ENCODE data around the gene LCN2. TPM values are rescaled to one million over a fixed set of nuclear protein-coding genes. Genes with fewer than 3 reads are reported as not detected.
"Not testable (repeated sequence)": the region's sequence is repeated elsewhere in the genome, so short reads cannot be mapped to it uniquely, and the experiment has no call there.

Gene LCN2
- total RNA-seq, 1 donor from 2014 or later = not detected

- H3K4me3 ChIP-seq = peak overlapping the region; percentile 97
- no peaks in the 10 kb centered on the region for H3K9me3 ChIP-seq (replicated peaks)
- no peak for DNase-seq
- H3K4me1 ChIP-seq = peaks cover 64% of the 10 kb centered on the region
- H3K27ac ChIP-seq (replicated peaks) = peak overlapping the region; percentile 99
- intact Hi-C loops (cut with micrococcal nuclease) = no loop called here
- H3K27me3 ChIP-seq (ENCODE audit: low read depth) = no peaks in the 10 kb centered on the region
- TF ChIP-seq, protein P1, sequence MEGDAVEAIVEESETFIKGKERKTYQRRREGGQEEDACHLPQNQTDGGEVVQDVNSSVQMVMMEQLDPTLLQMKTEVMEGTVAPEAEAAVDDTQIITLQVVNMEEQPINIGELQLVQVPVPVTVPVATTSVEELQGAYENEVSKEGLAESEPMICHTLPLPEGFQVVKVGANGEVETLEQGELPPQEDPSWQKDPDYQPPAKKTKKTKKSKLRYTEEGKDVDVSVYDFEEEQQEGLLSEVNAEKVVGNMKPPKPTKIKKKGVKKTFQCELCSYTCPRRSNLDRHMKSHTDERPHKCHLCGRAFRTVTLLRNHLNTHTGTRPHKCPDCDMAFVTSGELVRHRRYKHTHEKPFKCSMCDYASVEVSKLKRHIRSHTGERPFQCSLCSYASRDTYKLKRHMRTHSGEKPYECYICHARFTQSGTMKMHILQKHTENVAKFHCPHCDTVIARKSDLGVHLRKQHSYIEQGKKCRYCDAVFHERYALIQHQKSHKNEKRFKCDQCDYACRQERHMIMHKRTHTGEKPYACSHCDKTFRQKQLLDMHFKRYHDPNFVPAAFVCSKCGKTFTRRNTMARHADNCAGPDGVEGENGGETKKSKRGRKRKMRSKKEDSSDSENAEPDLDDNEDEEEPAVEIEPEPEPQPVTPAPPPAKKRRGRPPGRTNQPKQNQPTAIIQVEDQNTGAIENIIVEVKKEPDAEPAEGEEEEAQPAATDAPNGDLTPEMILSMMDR (IDR thresholded peaks at IDR 0.05; ENCODE audit: borderline replicate concordance) = no peak
- H3K36me3 ChIP-seq = peaks cover 12% of the 10 kb centered on the region
These were observed 20.2 kb upstream of the LCN2 start for GRCh38 chr9:128128836-128129590.

DNA sequence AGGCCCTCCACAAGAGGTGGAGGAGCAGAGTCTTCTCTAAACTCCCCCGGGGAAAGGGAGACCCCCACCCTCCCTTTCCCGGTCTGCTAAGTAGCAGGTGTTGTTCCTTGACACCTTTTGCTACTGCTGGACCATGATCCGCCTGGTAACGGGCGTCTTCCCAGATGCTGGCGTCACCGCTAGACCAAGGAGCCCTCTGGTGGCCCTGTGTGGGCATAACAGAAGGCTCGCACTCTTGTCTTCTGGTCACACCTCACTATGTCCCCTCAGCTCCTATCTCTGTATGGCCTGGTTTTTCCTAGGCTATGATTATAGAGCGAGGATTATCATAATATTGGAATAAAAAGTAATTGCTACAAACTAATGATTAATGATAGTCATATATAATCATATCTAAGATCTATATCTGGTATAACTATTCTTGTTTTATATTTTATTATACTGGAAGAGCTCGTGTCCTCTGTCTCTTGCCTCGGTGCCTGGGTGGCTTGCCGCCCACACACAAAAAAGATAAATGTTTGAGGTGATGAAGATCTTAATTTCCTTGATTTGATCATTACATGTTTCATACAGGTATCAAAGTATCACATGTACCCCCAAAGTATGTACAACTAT is 19.2 kb upstream of the LCN2 start:
- H3K9me3 ChIP-seq (replicated peaks); intact Hi-C loops (cut with micrococcal nuclease); H3K27ac ChIP-seq (replicated peaks); H3K4me3 ChIP-seq; H3K27me3 ChIP-seq (ENCODE audit: low read depth); H3K36me3 ChIP-seq: not testable (repeated sequence)
- peak; percentile 60 for DNase-seq
- TF ChIP-seq, protein P1 (IDR thresholded peaks at IDR 0.05; ENCODE audit: borderline replicate concordance) = peak; percentile 61
- peaks cover 59% of the 10 kb centered on the region for H3K4me1 ChIP-seq

- H3K4me3 ChIP-seq; H3K36me3 ChIP-seq; H3K27me3 ChIP-seq (ENCODE audit: low read depth); intact Hi-C loops (cut with micrococcal nuclease); H3K27ac ChIP-seq (replicated peaks); H3K9me3 ChIP-seq (replicated peaks): not testable (repeated sequence)
- H3K4me1 ChIP-seq = peaks cover 53% of the 10 kb centered on the region
- DNase-seq = peak; percentile 5
These were observed 18.6 kb upstream of the LCN2 start for GRCh38 chr9:128130651-128131050.

DNA sequence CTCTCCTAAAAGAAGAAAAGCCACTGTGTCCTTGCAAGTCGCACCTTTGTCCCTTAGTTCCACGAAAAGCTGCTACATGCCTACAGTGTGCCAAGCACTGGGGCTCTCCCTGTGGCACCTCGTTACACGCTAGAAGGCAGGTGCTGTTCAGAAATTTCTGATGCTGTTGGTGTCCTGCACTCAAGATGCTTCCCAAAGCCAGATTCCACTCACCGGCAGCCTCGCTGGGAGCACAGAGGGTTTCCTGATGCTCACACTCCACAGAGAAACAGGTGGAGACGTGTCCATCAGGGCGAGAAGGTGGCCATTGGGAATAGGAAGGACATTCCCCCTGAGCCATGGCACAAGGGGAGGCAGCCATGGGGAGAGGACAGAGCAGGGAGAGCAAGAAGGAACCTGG is 17.9 kb upstream of the LCN2 start:
- H3K4me3 ChIP-seq; H3K36me3 ChIP-seq; intact Hi-C loops (cut with micrococcal nuclease); DNase-seq; H3K27me3 ChIP-seq (ENCODE audit: low read depth); H3K9me3 ChIP-seq (replicated peaks): not testable (repeated sequence)
- Histone ChIP-seq H3K4me1 (peaks cover 46% of the 10 kb centered on the region), H3K27ac (replicated peaks) (peak overlapping the region; percentile 30)

DNA sequence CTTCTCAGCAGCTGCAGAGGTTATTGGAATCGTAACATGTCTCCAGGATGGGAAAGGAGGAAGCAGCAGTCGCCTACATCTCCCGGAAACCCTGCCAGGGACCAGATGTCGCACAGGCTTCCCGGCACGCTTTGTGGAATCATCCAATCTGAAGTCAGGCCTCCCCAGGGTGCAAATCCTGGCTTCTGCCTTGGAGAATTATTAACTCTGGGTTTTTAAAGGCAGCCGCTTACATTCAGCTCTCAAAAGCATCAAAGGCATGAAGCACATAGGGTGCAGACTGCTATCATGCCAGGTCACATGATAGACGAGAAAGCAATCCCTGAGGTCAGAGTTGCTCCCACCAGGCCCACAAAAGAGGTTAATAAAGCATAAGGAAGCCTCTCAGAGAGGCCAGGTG is 17.1 kb upstream of the LCN2 start:
- H3K9me3 ChIP-seq (replicated peaks); intact Hi-C loops (cut with micrococcal nuclease); H3K27me3 ChIP-seq (ENCODE audit: low read depth); H3K4me3 ChIP-seq; H3K36me3 ChIP-seq: not testable (repeated sequence)
- DNase-seq = peak; percentile 66
- Histone ChIP-seq H3K4me1 (peaks cover 38% of the 10 kb centered on the region), H3K27ac (replicated peaks) (peak overlapping the region; percentile 30)

DNA sequence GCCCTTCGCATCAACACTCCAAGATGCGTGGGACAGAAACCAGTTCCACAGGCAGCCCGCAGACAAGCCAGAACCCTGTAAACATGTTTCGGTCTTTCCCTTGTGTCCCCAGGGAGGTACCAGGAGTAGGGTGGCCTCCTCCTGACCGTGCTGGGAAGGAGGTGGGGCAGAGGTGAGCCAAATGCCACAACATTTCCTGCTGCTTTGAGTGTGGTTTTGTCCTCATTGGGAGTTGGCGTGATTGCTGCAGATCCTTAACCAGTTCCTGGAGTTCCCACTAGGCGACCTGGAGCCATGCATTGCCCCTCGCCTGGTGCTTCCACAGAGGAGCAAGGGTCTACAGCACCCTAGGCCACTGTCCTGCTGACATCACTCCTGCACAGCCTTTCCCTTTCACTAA is 13.7 kb upstream of the LCN2 start:
- DNase-seq; H3K36me3 ChIP-seq; H3K27me3 ChIP-seq (ENCODE audit: low read depth); H3K9me3 ChIP-seq (replicated peaks); intact Hi-C loops (cut with micrococcal nuclease); H3K4me3 ChIP-seq; H3K27ac ChIP-seq (replicated peaks): not testable (repeated sequence)
- peaks cover 12% of the 10 kb centered on the region for H3K4me1 ChIP-seq

DNA sequence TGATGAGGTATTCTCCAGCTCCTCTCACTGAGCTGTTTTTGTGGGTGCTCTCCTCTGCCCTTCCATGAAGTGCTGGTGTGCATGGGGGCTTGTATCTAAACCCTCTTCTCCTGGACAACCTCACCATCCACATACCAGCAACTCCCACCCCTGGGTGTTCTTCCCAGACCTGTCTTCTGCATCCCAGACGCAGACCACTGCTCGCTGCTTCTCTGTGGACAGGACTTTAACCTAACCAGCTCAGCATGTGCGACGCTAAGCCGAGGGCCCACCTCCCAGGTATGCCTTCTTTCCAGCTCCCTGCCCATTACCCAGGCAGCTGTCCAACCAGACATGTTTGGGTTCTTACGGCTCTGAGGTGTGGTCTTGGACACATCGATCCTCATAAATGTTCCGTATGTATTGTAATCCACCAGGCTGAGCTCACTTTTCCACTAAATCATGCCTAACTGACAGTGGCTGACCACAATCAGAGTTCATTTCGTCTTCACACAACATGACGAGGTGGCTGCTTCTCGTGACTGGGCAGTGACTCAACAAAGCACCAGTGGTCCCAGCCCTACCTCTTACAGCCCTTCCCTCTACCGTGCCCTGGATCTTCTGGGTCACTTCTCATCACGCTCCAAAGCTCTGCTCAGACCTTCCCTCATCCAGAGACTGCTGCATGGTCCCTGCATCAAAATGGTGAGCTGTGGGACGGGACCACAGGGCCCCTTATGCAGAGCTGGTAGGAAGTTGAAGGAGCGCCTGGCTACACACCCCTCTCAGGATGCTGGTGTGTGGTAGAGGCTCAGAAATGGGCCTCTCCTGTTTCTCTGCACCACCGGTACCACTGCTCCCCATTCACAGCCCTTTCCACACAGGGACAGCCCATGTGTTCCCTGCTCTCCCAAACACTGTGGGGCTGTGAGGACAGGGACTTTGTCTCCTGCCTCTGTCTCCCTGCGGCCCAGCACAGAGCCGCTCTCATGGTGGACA is 12.1 kb upstream of the LCN2 start:
- intact Hi-C loops (cut with micrococcal nuclease) = no loop called here
- peaks cover 5% of the 10 kb centered on the region for H3K4me1 ChIP-seq
- H3K27me3 ChIP-seq (ENCODE audit: low read depth) = no peaks in the 10 kb centered on the region
- no peaks in the 10 kb centered on the region for H3K36me3 ChIP-seq
- no peak overlapping the region for H3K27ac ChIP-seq (replicated peaks)
- DNase-seq = no peak
- TF ChIP-seq, protein P1 (IDR thresholded peaks at IDR 0.05; ENCODE audit: borderline replicate concordance) = no peak
- H3K9me3 ChIP-seq (replicated peaks) = no peaks in the 10 kb centered on the region
- H3K4me3 ChIP-seq = no peak overlapping the region

Measured in left ventricle myocardium inferior (tissue), 1 donor.